ENCODE measurements around the gene PGA3.

DNA sequence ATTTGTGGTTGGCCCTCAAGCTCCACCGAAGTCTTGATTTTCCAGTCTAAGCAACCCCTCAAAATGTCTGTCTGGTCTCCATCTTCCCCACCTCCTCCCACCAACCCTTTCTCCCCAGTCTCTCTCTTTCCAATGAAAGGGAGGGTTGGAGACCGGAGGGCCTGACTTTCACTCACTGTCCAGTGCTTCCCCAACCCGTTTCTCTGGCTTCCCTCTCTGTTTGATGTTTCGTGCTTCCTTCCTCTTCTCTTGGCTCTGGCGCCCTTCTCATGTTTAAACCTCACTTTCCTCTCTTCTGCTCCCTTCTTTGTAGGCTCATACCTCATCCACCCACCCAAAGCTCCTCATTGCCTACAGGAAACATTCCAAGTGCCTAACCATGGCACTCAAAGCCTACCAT is 31.0 kb upstream of the PGA3 start:
- TF ChIP-seq, protein P1, sequence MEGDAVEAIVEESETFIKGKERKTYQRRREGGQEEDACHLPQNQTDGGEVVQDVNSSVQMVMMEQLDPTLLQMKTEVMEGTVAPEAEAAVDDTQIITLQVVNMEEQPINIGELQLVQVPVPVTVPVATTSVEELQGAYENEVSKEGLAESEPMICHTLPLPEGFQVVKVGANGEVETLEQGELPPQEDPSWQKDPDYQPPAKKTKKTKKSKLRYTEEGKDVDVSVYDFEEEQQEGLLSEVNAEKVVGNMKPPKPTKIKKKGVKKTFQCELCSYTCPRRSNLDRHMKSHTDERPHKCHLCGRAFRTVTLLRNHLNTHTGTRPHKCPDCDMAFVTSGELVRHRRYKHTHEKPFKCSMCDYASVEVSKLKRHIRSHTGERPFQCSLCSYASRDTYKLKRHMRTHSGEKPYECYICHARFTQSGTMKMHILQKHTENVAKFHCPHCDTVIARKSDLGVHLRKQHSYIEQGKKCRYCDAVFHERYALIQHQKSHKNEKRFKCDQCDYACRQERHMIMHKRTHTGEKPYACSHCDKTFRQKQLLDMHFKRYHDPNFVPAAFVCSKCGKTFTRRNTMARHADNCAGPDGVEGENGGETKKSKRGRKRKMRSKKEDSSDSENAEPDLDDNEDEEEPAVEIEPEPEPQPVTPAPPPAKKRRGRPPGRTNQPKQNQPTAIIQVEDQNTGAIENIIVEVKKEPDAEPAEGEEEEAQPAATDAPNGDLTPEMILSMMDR (conservative IDR thresholded peaks at IDR 0.05; ENCODE audit: low read length) = no peak
- no peak for TF ChIP-seq EZH2phosphoT487 (IDR thresholded peaks at IDR 0.05; ENCODE audit: borderline replicate concordance, low read depth, low read length)

Data from OCI-LY7 (cell line).